Measurements from ENCODE around the gene GIGYF1.

The GIGYF1 gene

GRCh38 chr7:100683659-100684533 lies 10.2 kb downstream of the GIGYF1 start:
- DNase-seq = no peak

DNA sequence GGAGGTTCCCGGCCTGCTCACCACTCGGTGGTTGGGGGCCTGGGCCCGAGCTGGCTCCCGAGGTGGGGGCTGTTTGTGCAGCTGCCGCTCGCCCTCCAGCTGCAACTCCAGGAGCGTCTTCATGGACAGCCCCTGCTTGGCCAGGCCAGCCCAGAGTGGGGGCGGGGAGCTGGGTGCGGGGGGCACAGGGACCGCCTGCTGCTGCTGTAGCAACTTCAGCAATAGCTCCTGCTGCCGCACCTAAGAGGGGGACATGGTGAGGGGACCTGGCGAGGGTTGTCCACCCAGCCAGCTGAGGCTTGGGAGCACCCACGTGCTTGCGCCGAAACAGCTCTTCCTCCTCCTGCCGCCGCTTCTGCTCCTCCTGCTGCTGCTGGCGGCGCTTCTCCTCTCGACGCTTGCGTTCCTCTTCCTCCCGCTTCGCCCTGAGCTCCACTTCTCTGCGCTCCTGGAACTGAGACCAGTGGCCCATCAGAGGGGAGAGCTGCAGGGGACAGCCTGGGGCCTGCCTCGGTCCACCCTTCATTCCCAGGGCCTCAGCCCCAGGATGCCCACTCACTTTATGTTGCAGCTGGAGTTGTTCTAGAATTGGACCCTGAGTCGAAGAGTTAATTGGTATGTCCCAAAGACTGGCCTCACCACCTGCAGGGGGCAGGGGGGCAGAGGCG lies 10.9 kb downstream of the GIGYF1 start:
- no peak for DNase-seq

DNA sequence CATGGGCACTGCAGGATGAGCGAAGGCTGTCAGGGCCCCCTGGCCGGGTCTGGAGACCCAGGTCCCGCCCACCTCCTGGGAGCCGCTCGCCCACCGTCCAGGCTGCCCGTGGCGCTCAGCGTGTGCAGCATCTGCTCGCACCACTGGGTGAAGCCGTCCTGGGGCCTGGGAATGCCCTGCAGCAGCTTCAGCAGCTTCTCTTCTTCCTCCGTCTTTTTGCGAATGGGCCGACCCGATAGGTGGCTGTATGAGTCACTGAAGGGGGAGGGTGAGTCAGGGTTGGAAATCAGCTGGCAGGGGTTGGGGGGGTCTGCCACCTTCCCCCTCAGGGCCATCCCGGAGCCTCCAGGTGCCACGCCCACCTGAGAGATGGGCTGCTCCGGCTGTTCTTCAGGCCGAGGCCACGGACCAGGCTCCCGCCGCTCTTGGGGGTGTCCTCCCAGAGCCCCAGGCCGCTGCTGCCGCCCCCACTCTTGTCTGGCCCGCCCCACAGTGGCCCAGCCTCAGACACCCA lies 11.8 kb downstream of the GIGYF1 start:
- DNase-seq = no peak

- no peak for DNase-seq
Observed at GRCh38 chr7:100681491-100682227, 12.4 kb downstream of the GIGYF1 start.

GRCh38 chr7:100680576-100681271 lies 13.3 kb downstream of the GIGYF1 start:
- no peak for DNase-seq

GRCh38 chr7:100679927-100680575 lies 14.0 kb downstream of the GIGYF1 start:
- no peak for DNase-seq

DNA sequence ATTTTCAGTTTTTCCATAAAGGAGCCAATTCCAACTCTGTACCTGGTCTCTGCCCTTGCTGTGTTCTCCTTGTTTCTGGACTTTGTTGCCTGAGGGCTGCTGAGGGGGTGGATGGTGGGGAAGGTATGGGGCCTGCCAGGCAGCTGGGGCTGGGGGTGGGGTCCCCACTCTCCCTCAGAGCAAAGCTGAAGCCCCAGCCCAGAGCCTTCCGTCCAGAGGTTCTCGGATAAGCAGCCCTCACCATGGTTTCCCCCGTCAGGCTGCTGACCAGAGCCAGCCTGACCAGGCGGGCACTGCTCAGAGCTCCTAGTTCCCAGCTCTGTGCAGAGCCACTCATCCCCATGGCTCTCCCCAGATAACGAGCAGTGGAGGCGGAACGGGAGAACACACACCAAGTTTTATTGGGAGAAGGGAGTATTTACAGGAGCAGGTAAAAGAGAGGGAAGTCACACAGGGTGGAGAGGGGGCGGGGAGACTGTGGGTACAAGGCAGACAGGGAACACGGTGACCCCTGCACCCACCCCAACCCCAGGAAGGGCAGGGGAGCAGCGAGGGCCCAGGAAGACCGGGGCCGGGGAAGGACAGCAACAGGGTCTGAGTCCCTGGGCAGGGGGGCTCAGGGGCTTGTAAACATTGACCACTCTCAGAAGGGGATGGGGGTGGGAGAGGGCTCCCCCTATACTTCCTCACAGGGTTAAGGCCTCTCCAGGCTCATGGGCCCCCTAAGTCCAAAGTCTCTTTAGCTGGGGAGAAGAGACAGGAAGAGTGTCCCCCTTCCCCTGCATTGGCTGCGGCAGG lies 14.7 kb downstream of the GIGYF1 start:
- no peak for DNase-seq

DNA sequence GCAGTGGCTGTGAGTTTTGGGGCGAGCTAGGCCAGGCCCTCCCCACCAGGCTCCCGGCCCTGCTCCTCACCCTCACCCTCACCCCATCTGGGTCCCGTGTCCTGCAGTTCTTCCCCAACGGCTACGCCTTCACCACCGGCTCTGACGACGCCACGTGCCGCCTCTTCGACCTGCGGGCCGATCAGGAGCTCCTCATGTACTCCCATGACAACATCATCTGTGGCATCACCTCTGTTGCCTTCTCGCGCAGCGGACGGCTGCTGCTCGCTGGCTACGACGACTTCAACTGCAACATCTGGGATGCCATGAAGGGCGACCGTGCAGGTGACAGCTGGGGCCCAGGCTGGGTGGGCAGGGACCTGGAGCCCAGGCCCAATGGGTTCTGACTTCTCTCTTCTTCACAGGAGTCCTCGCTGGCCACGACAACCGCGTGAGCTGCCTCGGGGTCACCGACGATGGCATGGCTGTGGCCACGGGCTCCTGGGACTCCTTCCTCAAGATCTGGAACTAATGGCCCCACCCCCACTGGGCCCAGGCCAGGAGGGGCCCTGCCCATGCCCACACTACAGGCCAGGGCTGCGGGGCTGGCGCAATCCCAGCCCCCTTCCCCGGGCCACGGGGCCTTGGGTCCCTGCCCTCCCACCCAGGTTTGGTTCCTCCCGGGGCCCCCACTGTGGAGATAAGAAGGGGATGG lies 15.6 kb downstream of the GIGYF1 start:
- no peak for DNase-seq

- no peak for DNase-seq
Observed at GRCh38 chr7:100677308-100678267, 16.5 kb downstream of the GIGYF1 start.

- no peak for DNase-seq
Observed at GRCh38 chr7:100676501-100677306, 17.3 kb downstream of the GIGYF1 start.

DNA sequence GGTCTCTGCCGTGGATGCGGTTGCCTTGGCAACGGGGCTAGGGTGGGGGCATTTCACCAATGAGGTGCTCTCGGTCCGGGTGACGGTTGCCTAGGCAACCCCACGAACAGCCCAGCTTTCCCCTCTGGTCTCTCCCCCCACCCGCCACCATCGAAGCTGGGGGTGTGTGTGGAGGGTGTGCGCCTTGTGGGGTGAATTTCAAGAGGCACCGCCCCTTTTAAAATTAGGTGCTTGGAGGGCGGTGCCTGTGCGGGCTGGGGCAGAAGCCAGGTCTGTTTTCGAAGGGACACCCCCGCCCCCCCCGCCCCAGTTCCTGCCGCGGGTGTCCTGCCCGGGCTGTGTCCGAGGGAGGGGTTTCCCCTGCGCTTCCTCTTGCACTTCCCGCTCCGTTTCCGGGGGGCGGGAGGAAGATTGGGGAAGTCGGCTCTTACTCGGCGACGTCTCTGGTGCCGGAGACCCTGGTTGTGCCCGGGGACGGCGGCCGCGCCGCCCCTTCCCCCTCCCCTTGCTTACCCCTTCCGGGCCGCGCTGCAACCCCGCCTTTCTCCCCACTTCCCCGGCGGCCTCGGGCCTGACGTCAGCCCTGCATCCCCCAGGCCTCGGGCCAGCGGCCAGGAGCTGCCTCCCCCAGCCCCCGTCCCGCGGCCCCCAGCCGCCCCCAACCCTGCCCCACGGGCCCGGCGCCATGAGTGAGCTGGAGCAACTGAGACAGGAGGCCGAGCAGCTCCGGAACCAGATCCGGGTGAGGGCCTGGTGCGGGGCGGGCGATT lies 18.3 kb downstream of the GIGYF1 start:
- DNase-seq = peak in 1 of 2 experiments; percentile 6

DNA sequence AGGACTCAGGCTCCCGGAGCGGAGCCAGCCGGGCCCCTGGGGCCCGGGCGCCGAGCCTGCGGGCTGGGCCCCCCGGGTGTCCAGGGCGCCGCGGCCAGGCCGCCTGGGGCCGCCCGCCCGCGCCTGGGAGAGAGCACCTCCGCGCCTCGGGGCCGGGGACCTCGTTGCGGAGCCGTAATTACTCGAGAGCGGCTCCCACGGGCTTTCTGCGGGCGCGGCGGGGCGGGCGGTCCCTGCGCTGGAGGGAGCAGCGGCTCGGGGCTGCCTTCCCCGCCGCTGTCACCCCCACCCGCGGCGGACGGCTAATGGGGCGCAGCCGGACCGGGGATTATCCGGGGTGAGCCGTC lies 19.0 kb downstream of the GIGYF1 start:
- DNase-seq = no peak

DNA sequence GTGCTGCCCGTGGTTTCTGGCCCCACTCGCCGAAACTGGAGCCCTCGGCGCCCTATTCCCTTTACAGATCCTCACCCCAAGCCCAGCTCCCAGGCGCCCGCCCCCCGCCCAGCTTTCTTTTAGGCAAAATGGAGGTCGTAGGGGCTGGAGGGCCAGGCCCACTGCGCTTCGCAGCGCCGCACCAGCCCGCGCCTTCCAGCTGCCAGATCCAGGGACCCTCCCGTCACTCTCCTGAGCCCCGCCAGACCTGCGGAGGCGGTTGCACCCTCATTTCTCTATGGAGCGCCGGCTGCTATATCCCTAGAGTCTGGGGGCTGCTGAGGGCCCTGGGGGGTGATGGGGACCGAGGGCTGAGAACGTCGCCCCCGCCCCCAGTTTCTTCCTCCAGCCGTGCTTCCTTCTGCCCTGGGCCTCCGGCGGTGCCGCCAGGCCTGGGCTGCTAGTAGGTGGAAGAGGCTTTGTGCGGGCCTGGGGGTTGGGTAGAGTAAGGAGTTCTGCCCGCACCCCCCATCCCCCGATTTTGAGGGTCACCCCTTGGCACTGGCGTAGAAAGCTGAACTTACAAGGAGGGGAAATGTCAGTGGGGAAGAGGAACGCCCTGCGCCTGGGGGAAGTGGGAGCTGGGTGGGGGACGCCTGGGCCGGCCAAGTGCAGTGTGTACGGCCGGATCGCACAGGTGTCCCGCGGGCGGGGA lies 19.5 kb downstream of the GIGYF1 start:
- DNase-seq = no peak

GRCh38 chr7:100673942-100674410 lies 20.1 kb downstream of the GIGYF1 start:
- DNase-seq = no peak

DNA sequence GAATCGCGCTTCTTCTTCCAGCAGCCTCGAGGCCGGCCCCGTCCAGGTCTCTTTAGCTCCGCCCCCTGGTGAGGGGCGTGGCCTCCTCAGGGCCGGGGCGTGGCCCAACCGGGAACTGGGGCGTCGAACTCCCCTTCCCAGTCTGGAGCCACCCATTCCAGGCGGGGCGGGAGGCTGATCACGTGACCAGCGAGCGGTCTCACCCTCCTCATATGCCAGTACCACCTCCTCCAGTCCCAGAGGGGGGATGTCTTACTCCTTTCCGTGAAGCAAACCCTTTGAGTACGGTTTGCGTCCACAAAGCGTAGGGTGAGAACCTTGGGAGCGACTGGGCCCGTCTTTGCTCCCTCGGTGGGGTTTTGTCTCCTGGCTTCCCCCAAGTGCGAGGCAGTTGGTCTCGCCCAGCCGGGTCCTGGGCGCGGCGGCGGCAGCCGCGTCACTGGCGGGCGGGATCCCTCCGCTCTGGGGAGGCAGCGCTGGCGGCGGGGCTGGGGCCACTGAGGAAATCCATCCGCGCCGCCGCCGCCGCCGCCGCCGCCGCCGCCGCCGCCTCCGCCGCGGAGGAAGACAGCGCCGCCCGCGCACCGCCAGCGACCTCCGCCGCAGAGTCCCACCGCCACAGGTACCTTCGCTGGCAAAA lies 20.6 kb downstream of the GIGYF1 start, which contains the start of gene GNB2:
Gene GNB2, plus strand, starts transcription at position 439 of the 640 bp plus-strand sequence. CDS start 2,526 bp downstream, outside the sequence.
- DNase-seq = peak; percentile 92 to 94

Measured in SHP77 (cell line).